ENCODE measurements around the gene NFKBIZ. TPM values are rescaled to one million over a fixed set of nuclear protein-coding genes. Genes with fewer than 3 reads are reported as not detected.

Gene NFKBIZ
- total and polyA plus RNA-seq, 4 donors, result 27.6 to 94.8 (median 81.3) TPM

DNA sequence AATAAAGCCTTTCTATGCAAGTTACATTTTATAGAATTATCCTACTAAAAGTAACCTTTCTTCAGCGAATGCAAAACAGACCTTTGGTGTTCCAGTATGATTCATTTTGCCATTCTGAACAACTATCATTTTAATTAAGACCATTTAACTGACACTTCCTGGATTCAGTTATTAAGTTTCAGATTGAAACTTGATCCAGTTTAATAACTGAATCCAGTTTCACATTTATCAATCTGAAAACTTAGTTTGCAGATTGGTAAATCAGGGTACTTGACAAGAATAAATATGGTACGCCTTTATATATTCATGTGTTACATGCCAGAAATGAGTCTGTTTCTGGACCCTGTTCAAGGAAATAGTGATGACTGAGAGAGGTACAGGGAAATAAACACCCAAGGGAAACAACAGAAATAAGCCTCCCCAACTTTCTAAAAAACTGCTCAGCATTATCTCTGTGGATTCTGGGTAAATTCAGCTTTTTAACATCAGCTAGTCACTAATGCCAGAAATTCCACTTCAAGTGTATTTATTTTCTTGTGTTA is 23.3 kb upstream of the NFKBIZ start:
- Histone ChIP-seq H3K4me3 (no peak overlapping the region), H3K4me1 (ENCODE audit: control insufficient read depth in 5 of 5, insufficient read depth in 5 of 5, low read length in 5 of 5) (peaks cover 3 to 22% (median 9%) of the 10 kb centered on the region in 5 donors), H3K27me3 (ENCODE audit: control insufficient read depth in 3 of 3, insufficient read depth in 3 of 3, low read length in 2 of 3) (no peaks in the 10 kb centered on the region), H3K9me3 (ENCODE audit: control insufficient read depth in 4 of 4, insufficient read depth in 3 of 4, low read length in 3 of 4) (peaks cover 0 to 2% (median 0%) of the 10 kb centered on the region in 4 donors), H3K9ac (ENCODE audit: insufficient read depth in 1 of 2, low read length in 2 of 2) (no peak overlapping the region), H3K36me3 (ENCODE audit: control insufficient read depth in 4 of 4, insufficient read depth in 4 of 4, low read length in 4 of 4) (peaks cover 2 to 12% (median 5%) of the 10 kb centered on the region in 4 donors), H3K27ac (ENCODE audit: low read depth in 1 of 2, low read length in 1 of 2) (no peak overlapping the region)
- 65 to 85% methylated on average over 2 of the region's 2 CpGs for WGBS, 2 donors
- ATAC-seq (ENCODE audit: insufficient read depth, low FRiP score), result no peak
- DNase-seq, result no peak
- TF ChIP-seq CTCF (IDR thresholded peaks at IDR 0.05; ENCODE audit: control extremely low read depth, extremely low read depth), result no peak

DNA sequence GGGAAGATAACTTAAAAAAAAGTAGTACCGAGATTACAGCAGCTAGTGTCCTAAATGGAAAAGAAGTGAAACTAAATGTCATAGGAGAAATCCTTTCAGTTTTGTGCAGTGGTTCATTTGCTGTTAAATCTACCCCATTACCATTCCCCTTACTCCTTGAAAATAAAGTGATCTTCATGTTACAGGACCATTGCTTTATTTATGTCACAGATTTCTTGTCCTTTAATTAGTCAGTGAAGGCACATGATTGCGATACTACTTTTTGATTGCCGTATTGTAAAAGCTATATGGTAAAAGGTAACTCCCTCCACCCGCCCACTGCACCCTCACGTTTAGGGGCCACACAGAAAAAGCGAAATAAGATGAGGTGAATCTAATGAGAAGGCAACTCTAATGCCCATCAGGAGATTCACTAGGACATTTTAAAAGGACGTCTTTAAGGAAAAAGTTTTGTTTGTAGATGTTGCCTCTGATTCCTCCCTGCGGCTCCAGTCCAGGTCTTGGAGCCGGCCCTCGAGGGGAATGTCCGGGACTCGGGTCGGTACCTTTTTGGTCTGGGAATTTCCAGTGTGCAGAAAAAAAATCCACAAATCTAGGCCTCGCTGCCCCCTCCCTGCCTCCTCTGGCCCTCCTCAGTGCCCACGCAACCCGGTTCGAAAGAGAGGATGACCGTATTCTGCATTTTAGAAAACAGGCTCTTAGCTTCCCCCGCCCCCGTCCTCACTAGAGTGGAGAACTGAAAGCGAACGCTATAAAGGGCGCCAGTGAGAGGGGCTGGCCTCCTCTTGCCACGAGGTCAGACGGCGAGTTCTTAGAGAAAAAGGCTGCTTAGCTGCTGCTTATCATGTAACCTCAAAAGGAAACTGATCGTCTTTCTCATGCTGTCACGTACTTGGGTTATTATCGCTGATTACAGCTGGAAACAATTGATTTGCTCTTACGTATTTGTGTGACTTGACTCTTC is 21.8 kb upstream of the NFKBIZ start:
- no peak for TF ChIP-seq CTCF (IDR thresholded peaks at IDR 0.05; ENCODE audit: control extremely low read depth, extremely low read depth)
- no peaks in the 10 kb centered on the region for H3K9me3 ChIP-seq (ENCODE audit: control insufficient read depth in 4 of 4, insufficient read depth in 3 of 4, low read length in 3 of 4)
- DNase-seq (peak; percentile 86 to 92 (median 92)), ATAC-seq (ENCODE audit: insufficient read depth, low FRiP score) (peak; percentile 88)
- H3K27ac ChIP-seq (ENCODE audit: low read depth in 1 of 2, low read length in 1 of 2), result peak overlapping the region; percentile 79 to 94
- H3K4me3 ChIP-seq, result peak overlapping the region; percentile 55
- no peaks in the 10 kb centered on the region for H3K27me3 ChIP-seq (ENCODE audit: control insufficient read depth in 3 of 3, insufficient read depth in 3 of 3, low read length in 2 of 3)
- no peaks in the 10 kb centered on the region for H3K36me3 ChIP-seq (ENCODE audit: control insufficient read depth in 4 of 4, insufficient read depth in 4 of 4, low read length in 4 of 4)
- 2 to 3% methylated on average over 30 of the region's 30 CpGs for WGBS, 2 donors
- H3K9ac ChIP-seq (ENCODE audit: insufficient read depth in 1 of 2, low read length in 2 of 2), result peak overlapping the region; percentile 64 to 97
- H3K4me1 ChIP-seq (ENCODE audit: control insufficient read depth in 5 of 5, insufficient read depth in 5 of 5, low read length in 5 of 5), result peaks cover 5 to 22% (median 9%) of the 10 kb centered on the region in 5 donors

GRCh38 chr3:101828276-101828675 is 21.0 kb upstream of the NFKBIZ start:
- peak overlapping the region; percentile 39 to 97 for H3K9ac ChIP-seq (ENCODE audit: insufficient read depth in 1 of 2, low read length in 2 of 2)
- H3K27ac ChIP-seq (ENCODE audit: low read depth in 1 of 2, low read length in 1 of 2), result peak overlapping the region in 1 of 2 donors; percentile 79
- no peaks in the 10 kb centered on the region for H3K9me3 ChIP-seq (ENCODE audit: control insufficient read depth in 4 of 4, insufficient read depth in 3 of 4, low read length in 3 of 4)
- peaks cover 0 to 3% (median 0%) of the 10 kb centered on the region in 4 donors for H3K36me3 ChIP-seq (ENCODE audit: control insufficient read depth in 4 of 4, insufficient read depth in 4 of 4, low read length in 4 of 4)
- no peaks in the 10 kb centered on the region for H3K27me3 ChIP-seq (ENCODE audit: control insufficient read depth in 3 of 3, insufficient read depth in 3 of 3, low read length in 2 of 3)
- ATAC-seq (ENCODE audit: insufficient read depth, low FRiP score), result no peak
- DNase-seq, result peak in 1 of 3 donors; percentile 62
- WGBS, 2 donors, result 11 to 17% methylated on average over 3 of the region's 3 CpGs
- H3K4me3 ChIP-seq, result no peak overlapping the region
- no peak for TF ChIP-seq CTCF (IDR thresholded peaks at IDR 0.05; ENCODE audit: control extremely low read depth, extremely low read depth)
- peaks cover 5 to 22% (median 11%) of the 10 kb centered on the region in 5 donors for H3K4me1 ChIP-seq (ENCODE audit: control insufficient read depth in 5 of 5, insufficient read depth in 5 of 5, low read length in 5 of 5)

Measured in lung (tissue), 12 donors.